Loucy (cell line): ENCODE data around the gene APOBEC3H.

Experiments used
- CTCF ChIP-seq: fragments of 200-600 bp; sonication (generic); conservative IDR thresholded peaks from 2 replicates; pipeline ENCODE4 v1.5.1; 2014; ENCODE audit warnings: mild to moderate bottlenecking, antibody characterized with exemption, low read length
- EZH2phosphoT487 ChIP-seq: fragments of 200-600 bp; IDR thresholded peaks from 2 replicates; pipeline ENCODE4 v1.6.1; 2018; ENCODE audit warnings: antibody characterized with exemption, mild to moderate bottlenecking, moderate library complexity, borderline replicate concordance

- TF ChIP-seq CTCF (no peak), EZH2phosphoT487 (no peak)
Measured at GRCh38 chr22:39152024-39152510, 55.0 kb downstream of the APOBEC3H start.
